Measurements from ENCODE around the gene USP31.

The USP31 gene

DNA sequence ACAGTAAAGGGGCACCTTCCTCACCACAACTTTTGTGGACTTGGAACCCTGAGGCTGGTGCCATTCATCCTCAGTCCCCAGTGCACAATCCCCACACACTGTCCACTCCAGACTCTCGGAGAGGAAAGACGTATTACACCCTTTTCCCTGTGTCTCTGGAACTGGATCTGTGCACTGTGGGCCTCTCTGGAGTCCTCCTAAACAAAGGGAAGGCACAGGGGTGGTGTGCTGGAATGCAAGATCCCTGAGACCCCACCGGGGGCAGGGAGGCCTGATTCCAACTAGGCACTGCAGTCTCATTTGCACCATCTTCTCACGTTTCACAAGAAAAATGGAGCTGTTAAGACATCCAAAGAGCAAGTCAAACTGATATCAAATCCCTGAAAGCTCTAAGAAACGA, 89.8 kb downstream of the USP31 start:
- DNase-seq, result no peak

DNA sequence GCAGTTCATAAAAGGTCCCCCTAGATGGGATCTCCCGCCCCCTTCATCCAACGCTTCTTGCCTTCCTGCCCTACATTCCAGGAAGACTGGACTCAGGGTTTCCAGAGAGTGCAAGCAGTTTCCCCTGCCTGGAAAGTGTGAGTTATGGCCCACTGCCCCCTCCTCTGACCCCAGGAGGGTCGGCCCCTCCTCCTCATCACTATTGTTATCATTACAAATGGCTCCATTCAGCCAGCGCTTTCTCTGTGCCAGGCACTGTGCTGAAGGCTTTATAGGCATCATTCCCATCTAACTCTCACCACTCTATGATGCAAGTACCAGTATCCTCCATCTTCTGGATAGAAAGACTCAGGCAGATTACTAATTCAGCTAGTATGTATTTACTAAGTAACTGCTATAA, 90.7 kb downstream of the USP31 start:
- DNase-seq, result no peak

DNA sequence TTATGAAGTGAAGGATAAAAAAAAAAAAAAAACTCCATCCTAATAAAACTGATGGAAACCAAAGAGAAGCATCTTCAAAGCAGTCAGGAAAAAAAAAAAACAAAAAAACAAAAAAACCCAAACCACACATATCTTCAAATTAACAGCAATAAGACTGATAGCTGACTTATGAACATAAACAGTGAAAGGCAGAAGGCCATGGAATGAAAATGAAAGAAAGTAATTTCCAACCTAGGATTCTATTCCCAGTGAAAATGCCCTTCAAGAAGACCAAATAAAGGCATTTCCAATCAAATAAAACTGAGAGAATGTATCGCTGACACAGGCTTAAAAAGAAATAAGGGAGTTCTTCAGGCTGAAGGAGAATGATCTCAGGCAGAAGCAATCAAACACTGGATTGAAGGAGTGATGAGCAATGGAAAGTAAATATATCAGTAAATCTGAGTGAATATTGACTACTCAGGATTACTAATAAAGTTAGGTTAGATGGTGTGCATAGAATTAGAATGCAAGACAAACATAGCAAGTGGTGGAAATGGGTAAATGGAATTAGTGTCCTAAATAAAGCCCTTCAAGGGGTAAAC, 92.1 kb downstream of the USP31 start:
- DNase-seq, result no peak

DNA sequence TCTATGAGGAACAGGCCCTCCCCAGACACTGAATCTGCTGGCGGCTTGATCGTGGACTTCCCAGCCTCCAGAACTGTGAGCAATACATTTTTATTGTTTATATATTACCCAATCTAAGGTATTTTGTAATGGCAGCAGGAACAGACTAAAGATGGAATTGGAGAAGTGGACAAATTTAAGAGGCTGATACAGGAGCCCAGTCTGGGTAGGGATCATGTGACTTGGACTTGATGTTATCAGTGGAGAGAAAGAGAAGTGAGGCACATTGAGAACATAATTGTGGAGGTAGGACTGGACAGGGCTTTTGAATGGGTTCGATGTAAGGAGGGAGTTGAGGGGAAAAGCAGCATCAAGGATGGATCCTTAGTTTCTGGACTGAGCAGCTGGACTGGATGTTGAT, 93.8 kb downstream of the USP31 start:
- no peak for DNase-seq

DNA sequence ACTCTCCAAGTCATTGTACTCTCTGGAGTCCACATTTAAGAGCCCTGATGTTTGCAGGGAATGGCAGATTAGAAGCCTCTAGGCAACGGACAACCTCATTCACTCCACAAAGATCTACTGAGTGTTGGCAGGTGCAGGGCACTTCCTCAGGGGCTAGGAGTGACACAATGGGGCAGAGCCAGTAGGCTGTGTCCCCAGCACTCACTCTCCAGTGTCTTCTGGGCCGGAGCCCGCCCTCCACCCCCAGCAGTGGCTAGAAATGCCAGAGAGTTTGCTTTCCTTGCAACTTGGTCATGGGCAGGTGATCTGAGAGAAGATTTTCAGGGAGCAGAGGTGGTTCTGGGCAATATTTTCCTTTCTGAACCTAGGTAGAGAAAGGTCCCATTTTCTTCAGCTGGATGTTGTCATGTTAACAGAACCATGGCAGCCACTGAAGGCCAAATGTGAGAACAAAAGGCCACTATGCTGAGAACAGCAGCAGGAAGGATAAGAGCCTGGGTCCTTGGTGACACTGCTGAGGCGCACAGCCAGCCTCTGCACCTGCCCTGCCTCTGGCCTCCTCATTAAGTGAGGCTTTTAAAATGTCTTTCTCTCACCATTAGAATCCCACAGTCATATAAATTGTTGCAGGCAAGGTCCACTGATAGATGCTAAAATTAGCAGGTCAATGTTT, 96.2 kb downstream of the USP31 start:
- DNase-seq, result no peak

DNA sequence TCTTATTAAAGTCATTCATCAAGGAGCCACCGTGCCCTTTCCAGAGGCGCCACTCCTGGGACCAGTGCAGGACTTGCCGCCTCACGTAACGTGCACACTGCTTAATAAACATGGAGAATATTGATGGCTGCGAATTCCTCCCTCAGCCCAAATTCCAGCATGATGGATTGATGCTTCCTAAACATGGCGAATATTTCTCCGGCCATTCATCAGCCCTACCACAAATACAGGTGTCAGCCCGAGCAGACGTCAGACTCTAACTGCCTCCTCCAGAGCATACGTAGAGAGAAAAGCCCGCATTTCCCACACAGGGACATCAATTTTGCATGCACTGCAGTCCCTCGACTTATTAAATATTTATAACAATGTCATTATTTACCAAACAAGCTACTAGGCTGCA, 97.0 kb downstream of the USP31 start:
- DNase-seq, result no peak

DNA sequence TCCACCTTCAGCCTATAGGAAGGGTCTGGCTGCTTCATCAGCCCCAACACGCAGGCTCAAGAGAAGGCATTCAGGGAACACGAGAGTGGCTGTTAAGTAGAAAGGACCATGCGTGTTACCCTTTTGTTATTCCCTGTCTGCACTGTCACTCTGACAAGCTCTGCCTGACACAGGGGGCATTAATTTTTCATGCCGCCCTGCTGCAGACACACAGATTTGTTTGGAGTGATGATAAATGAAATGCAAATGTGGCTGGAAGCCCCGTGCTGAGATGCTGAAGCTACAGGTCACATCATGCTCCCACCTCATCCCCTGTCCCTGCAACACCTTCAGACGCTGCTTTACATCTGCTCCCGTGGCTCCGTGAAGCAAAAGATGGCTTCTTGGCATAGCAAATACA, 97.7 kb downstream of the USP31 start:
- no peak for DNase-seq

DNA sequence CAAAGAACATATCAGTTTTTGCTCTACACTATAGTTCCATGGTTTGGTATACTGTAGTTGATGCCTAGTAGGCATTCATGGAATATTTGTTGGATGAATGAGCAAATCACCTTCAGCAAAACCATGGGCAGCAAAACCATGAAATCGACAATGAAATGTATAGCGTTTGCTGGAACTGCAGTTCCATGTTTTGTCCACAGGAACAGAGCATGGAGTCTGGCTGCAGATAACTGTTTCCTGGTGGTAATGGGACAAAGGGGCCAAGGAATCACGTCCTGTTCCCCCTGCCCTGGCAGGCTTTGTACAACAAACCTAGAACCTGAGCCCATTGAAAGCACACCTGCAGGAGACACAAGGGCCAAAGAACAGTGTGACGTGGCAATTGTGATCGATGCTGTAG, 101.1 kb downstream of the USP31 start:
- no peak for DNase-seq

DNA sequence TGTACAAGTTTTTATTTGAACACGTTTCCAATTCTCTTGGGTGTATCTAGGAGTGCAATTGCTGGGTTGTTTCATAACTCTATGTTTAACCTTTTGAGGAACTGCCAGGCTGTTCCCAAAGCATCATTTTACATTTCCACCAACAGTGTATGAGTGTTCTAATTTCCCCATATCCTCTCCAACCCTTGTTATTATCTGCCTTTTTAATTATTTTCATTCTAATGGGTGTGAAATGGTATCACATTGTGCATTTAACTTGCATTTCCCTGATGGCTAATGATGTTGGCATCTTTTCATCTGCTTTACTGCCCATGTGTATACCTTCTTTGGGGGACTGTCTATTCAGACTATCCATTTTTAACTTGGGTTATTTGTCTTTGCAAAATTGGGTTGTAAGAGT, 104.2 kb downstream of the USP31 start:
- DNase-seq, result no peak

DNA sequence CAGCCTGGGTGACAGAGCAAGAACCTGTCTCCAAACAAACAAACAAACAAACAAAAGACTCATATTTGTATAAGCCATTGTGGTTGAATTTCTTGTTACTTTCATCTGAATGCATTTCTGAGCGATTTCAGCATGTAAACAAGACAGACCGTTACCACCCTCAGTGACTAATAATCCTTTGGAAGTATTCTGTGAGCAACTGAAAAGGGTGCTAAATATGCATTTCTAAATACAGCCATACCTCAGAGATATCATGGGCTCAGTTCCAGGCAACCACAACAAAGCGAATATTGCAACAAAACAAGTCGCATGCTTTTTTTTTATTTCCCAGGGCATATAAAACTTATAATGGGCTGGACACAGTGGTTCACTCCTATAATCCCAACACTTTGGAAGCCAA, 109.0 kb downstream of the USP31 start:
- no peak for DNase-seq

DNA sequence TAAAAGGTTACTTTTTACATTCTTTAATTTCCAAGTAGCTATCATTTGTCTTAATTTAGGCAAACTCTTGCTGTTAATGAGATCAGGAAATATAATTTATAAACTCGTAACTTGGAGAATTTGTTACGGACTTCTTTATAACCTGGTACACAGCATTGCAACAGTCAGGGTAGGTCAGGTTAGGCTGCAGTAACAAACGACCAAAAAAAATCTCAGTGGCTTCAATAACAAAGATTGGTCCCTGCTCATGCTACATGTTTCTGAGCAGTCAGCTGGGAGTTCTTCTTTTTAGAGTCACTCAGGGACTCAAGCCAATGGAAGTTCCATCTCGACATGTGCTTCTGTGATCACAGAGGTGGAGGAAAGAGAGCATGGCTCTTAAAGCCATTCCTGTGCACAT, 110.1 kb downstream of the USP31 start:
- DNase-seq, result no peak

DNA sequence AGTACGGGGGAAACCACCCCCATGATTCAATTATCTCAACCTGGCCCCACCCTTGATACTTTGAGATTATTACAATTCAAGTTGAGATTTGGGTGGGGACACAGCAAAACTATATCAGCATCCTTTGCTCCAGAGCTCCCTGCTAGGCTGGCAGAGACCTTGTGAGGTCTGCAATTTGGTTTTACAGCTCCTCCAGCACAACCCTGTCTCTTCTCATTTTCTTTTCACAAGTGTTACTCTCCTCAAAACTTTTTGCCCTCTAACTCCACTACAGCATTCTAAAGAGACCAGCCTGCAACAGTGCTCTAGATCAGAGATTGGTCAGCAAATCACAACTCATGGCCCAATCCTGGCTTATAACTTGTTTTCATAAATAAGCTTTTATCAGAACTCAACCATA, 114.0 kb downstream of the USP31 start:
- no peak for DNase-seq

DNA sequence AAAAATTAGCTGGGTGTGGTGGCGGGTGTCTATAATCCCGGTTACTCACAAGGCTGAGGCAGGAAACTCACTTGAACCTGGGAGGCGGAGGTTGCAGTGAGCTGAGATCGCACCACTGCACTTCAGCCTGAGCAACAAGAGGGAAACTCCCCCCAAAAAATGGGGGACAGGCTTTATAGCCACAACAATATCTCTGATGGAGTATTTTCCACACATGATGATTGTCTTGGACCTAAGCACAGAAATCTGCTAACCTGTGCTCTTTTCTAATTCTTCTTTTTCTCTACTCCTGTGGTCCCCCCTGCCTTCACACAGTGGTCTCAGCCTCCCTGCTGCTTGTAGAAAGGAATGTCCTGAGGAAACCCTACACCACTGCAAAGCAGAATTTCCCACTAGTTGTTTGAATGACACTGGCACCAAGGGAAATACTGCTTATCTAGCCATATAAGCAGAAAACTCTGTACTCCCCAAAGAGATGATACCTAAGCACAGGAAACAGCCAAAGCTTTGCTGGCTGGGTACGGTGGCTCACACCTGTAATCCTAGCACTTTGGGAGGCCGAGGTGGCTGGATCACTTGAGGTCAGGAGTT, 117.6 kb downstream of the USP31 start:
- DNase-seq, result no peak

DNA sequence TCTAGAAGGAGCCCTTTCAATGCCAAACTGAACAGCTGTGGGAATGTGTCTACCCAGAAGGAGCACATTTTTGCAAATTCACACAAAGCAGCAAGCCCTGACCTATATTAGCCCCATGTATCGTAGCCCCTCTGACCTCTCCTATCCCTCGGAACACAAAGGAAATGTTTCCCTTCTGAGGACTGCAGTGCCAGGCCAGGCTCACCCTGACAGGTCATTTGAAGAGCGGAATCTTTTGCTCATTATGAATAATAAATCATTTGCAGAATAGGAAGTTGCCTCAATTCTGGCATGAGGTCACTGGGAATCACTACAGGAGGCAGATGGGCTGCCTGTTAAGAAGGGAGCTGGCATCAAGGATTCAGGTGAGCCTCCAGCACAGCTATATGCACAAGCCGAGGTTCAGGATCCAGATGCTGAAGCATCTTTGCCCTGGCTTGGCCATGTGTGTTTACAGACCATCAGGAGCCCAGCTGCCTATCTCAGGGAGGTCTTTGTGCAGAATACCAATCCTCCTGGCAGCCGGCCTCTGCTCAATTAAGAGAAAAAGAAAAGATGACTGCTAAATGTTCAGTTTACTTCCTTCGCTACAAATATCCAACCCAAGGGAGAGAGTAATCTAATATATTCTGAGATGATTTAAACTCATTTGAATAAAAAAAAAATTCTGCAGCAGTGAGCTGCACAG, 119.4 kb downstream of the USP31 start:
- DNase-seq, result no peak

DNA sequence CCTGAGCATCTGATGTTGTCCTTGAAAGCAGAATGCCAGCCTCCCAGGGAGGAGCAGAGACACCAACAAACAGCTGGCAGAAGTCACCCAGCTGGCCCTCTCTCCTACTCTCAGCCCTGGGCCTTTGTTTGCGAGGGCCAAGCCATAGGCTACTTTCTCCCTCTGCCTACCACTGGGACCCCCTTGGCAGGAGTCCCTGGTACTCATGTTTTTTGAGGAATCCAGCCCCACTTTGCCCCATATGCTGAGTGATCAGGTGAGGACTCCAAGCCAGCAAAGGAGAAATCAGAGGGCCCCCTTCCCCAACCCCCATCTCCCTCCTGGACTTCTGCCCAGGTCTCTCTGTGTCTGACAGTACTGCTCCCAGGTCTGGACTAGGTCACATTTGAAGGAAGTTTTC, 121.9 kb downstream of the USP31 start:
- DNase-seq, result no peak

DNA sequence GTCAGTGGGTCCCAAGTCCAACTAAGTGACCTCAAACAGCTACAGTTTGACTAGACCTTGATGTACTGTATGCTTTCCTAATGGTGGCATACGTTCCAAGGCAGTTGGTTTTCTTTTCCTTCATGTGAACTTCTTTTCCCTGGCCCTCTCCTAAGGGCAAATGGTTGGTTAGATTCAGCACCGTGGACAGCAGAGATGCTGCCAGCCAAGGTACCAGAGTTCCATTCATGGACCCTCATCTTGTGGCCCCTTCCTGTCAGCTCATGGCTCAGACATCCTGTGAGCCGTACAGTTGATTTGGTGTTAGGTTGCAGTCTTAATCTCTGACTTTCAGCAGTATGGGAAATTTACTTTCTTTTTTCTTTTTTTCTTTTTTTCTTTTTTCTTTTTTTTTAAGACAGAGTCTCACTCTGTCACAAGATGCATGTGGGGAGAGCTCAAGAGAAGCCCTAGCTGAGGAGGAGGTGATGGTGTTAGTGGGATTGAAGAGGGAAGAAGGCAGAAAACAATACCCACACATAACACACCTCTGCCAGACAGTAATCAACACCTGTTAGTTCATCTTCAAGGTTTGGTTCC, 122.4 kb downstream of the USP31 start:
- peak; percentile 40 for DNase-seq

DNA sequence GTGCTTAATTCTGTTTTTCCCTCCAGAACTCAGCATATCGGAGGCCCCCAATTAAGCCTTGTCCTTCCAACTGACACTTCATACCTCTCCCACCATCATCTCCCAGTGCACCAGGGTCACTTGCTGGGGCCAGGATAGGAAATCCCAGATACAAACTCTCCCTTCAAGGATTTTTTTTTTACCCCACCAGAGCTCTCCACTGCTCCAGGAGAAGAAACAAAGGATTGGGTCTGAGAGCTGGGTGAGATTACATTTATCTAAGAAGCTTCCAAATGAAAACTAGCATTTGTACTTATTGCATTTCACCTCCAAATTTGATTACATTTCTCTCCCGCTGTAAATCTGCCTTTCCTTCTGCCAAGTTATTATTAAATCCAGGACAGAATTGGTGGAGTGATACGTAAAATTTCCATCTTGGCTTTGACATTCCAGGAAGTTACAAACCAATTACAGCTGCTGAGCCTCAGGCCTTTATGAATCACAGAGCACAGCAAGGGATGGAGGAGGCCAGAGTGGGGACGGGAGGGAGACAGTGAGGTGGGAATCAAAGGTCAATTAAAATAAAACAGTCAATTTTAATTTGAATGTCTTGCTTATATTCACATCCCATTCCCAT, 123.5 kb downstream of the USP31 start:
- DNase-seq, result no peak

DNA sequence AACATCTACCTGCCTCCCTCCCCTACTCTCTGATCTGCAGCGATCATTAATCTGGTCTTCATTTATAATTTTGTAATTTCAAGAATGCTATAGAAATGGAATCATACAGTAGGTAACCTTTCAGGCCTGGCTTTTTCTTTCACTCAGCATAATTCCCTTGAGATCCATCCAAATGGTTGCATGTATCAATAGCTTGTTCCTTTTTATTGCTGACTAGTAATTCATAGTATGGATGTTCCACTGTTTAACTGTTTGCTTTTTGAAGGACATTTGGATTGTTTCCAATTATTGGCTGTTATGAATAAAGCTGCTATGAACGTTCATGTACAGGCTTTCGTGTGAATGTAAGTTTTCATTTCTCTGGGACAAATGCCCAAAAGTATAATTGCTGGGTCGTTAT, 125.2 kb downstream of the USP31 start:
- no peak for DNase-seq

DNA sequence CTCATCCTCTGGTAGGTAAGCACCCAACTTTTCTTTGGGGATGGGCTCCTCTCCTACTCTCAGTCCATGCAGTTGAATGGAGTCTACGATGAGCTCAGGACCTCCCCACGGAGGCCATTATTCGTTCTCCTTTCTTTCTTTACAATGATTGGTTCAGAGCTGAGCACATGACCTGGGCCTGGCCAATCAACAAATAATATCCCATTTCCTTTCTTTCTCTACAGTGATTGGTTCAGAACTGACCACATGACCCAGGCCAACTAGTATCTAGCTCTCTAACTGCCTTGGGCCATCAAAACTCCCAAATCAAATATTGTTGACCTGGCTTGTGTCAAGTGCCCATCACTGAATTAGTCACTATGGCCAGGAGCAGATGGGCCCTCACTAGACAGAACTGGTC, 129.2 kb downstream of the USP31 start:
- DNase-seq, result no peak

DNA sequence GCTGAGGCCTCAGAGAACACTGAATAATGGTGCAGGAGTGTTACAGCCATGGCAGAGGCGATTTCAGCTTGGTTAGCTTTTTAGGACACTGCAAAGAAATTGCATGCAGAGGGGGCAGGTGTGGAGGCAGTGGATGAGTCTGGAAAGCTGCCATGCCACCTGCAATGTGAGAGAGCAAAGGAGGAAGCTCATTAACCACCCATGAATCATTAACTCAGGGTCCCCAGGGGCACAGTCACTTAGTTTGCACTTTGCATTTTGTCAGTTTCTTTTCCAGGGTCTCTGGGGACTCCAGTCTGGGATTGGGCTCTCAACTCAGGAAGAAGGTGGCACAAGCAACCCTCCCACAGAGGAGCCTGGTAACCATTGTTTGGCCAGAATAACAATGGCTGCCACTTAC, 132.9 kb downstream of the USP31 start:
- DNase-seq, result no peak

DNA sequence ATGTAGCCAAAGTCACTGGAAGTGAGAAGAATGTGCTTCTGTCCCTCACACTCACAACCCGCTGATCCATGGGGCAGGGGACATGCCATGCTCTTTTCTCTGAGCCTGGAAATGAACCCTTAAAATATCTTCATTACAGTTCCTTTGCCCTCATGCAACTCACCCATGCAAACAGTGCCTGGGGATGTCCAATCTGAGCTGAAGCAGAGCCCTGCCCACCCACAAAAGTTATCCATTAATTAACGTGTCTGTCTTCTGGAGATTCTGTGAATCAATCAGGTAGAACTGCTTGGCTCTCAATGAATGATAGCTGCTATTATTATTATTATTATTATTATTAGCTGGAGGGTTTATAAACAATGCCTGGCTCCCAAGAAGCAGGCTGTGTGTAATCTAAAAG, 133.7 kb downstream of the USP31 start:
- no peak for DNase-seq

DNA sequence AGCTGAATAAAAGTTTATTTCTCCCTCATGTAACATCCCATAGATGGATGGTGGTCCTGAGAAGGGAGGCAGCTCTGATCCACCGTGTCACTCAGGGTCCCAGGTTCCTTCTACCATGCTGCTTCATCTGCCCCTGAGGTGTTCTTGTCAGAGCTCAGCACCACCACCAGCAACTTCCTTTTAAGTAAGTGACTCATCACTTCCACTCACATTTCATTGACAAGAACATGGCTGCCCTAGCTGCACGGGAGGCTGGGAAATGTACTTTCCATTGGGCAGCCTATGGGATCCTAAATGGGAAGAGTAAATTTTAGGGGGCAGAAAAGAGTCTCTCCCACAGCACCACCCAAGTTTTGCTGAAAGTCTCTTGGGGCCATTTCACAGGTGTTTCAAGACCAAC, 134.7 kb downstream of the USP31 start:
- DNase-seq, result no peak

All from hematopoietic multipotent progenitor cell treated with erythropoietin and hydrocortisone succinate and interleukin-3 and kit ligand, for 6 days (in vitro differentiated cells).